ENCODE data around the gene CNPY3. TPM values are rescaled to one million over a fixed set of nuclear protein-coding genes. Genes with fewer than 3 reads are reported as not detected.

CNPY3 gene
- total and polyA plus RNA-seq, 3 donors from 2014 or later = 40.4 to 74.8 (median 46.7) TPM

DNA sequence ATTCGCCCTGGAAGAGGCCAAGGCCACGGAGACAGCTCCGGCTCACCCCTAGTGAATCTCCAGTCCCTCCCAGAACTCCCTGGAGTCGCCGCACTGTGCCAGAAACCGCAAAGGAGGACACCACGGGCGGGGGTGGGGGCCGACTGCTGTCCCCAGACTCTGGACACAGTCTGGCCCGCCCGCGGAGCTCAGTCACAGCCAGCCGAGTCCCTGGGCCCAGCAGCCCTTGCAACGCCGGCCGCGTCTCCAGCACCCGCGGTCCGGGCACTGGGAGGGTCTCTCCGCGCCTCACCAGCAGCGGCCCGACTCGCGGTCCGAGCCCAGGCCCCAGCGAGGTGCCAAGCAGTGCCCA lies 49.2 kb downstream of the CNPY3 start:
- intact Hi-C loops (cut with DNase I; ENCODE audit: low total_unique reads) = no loop called here
- DNase-seq = peak; percentile 45

DNA sequence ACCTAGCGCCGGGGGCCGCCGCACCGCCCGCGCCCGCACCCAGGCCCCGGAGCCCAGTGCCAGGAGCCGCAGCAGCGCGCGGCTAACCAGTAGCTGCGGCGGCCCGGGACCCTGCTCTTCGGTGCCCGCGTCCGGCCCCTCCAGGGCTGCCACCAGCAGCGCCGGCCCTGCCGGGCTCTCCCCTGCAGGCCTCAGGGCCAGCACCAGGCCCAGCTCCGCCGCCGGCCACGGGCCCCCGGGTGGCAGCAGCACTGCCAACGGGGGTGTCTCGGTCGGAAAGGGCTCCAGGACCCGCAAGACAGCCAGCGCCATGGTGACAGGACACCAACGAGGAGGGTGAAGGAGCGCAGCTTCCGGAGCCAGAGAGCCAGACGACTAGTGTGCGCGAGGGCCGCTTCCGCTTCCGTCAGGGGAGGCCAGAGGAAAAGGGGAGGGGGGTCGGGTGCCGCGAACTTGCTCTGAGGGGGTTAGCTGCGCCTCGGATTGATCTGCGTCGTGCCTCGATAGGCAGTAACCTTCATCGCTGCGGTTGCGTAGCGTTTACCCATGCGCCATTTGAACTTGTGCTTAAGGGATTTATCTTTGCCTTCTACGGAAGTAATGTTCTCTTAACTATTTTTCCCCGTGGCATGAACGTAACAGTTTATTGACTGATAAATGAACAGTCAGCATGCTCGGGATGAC lies 49.7 kb downstream of the CNPY3 start, which contains the start of gene PEX6:
TSS of gene PEX6 (minus strand) at position 343 of the 684 bp plus-strand sequence. CDS start at position 312, 31 bp downstream.
- WGBS, 2 donors = 0 to 1% methylated on average over 24 to 53 of the region's 59 CpGs
- peak; percentile 91 for DNase-seq

More for the DNA sequence above, 49.2 kb downstream of the CNPY3 start:
- Histone ChIP-seq H3K36me3 (ENCODE audit: low read depth, missing control alignments) (no peaks in the 10 kb centered on the region), H3K27ac (peak overlapping the region; percentile 84 to 86), H3K27me3 (no peaks in the 10 kb centered on the region), H3K4me3 (peak overlapping the region; percentile 89 to 90), H3K9me3 (no peaks in the 10 kb centered on the region), H3K4me1 (peaks cover 10% of the 10 kb centered on the region)
- WGBS, 2 donors = 0% methylated on average over 2 to 17 of the region's 28 CpGs
- no peak for TF ChIP-seq POLR2A (IDR thresholded peaks at IDR 0.05)
- TF ChIP-seq, protein P1, sequence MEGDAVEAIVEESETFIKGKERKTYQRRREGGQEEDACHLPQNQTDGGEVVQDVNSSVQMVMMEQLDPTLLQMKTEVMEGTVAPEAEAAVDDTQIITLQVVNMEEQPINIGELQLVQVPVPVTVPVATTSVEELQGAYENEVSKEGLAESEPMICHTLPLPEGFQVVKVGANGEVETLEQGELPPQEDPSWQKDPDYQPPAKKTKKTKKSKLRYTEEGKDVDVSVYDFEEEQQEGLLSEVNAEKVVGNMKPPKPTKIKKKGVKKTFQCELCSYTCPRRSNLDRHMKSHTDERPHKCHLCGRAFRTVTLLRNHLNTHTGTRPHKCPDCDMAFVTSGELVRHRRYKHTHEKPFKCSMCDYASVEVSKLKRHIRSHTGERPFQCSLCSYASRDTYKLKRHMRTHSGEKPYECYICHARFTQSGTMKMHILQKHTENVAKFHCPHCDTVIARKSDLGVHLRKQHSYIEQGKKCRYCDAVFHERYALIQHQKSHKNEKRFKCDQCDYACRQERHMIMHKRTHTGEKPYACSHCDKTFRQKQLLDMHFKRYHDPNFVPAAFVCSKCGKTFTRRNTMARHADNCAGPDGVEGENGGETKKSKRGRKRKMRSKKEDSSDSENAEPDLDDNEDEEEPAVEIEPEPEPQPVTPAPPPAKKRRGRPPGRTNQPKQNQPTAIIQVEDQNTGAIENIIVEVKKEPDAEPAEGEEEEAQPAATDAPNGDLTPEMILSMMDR (IDR thresholded peaks at IDR 0.05) = no peak

DNA sequence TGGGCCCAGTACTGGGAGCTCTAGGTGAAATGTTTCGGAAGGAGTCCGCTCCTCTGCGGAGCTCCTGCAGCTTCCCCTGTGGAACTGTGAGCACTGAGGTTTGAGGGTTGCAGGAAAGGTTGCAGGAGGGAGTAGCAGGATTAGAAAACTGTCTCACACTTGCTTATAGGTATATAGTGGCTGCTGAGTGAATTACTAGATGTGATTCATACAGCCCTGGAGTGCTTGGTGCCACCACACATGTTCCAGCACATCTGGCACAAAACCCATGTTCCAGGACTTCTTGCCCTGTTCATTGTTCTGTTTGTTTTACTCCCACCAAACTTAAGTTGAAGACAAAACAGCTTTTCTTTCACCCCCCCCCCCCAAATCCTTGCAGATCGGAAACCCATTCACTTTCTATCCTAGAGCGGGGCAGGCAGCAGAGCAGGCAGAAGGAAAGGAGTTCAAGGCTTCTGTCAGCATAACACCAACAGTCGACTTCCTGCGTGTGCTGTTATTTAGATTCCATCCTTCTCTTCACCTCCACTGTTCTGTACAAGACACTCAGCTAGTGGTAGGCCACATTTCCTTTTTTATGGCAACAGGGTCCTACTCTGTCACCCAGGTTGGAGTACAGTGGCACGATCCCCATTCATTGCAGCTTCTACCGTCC lies 50.4 kb downstream of the CNPY3 start:
- no peak for DNase-seq
- Histone ChIP-seq H3K27ac (peak overlapping the region; percentile 84 to 86), H3K9me3 (no peaks in the 10 kb centered on the region), H3K4me3 (peak overlapping the region; percentile 89 to 90), H3K4me1 (peaks cover 14% of the 10 kb centered on the region), H3K27me3 (no peaks in the 10 kb centered on the region), H3K36me3 (ENCODE audit: low read depth, missing control alignments) (no peaks in the 10 kb centered on the region)
- intact Hi-C loops (cut with DNase I; ENCODE audit: low total_unique reads) = no loop called here
- TF ChIP-seq, protein P1 (IDR thresholded peaks at IDR 0.05) = no peak
- TF ChIP-seq POLR2A (IDR thresholded peaks at IDR 0.05) = no peak
- 21 to 32% methylated on average over 9 of the region's 9 CpGs for WGBS, 2 donors

More for the DNA sequence above, 49.7 kb downstream of the CNPY3 start, which contains the start of gene PEX6:
- intact Hi-C loops (cut with DNase I; ENCODE audit: low total_unique reads) = no loop called here
- H3K4me3 ChIP-seq = peak within 1 kb of the TSS; percentile 89 to 90
- no peaks in the 10 kb centered on the region for H3K36me3 ChIP-seq (ENCODE audit: low read depth, missing control alignments)
- H3K4me1 ChIP-seq = peaks cover 14% of the 10 kb centered on the region
- TF ChIP-seq POLR2A (IDR thresholded peaks at IDR 0.05) = no peak
- TF ChIP-seq, protein P1 (IDR thresholded peaks at IDR 0.05) = no peak
- H3K27me3 ChIP-seq = no peaks in the 10 kb centered on the region
- no peaks in the 10 kb centered on the region for H3K9me3 ChIP-seq
- H3K27ac ChIP-seq = peak within 1 kb of the TSS; percentile 84 to 86

DNA sequence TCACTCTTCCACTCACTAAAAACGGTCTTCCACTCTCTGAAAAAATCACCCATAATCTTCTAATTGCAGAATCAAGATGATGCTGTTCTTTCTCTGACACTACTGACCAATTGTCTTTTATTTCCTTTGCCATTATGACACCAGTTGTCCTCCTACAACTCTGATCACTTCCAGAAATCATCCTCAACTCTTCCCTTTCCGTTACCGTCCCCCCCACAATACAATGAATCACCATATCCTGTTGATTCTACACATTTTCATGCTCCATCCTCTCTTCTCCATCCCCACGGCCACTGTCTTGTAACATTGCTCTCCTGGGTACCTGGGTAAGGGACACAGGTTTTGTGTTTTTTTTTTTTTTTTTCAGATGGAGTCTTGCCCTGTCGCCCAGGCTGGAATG lies 52.6 kb downstream of the CNPY3 start:
- TF ChIP-seq POLR2A (IDR thresholded peaks at IDR 0.05) = no peak
- TF ChIP-seq, protein P1 (IDR thresholded peaks at IDR 0.05) = no peak
- WGBS, 2 donors = 87 to 90% methylated on average over 5 of the region's 5 CpGs
- Histone ChIP-seq H3K27me3 (no peaks in the 10 kb centered on the region), H3K9me3 (no peaks in the 10 kb centered on the region), H3K27ac (no peak overlapping the region), H3K4me1 (peaks cover 31% of the 10 kb centered on the region), H3K4me3 (no peak overlapping the region), H3K36me3 (ENCODE audit: low read depth, missing control alignments) (no peaks in the 10 kb centered on the region)
- DNase-seq = no peak
- intact Hi-C loops (cut with DNase I; ENCODE audit: low total_unique reads) = no loop called here

Data from testis (tissue), 3 donors.